HG03139 (cell line): ENCODE data around the gene CAPN13.

Experiments used
- ATAC-seq: cut with Tn5 transposase; IDR thresholded peaks from one replicate; pipeline ENCODE4 v1.9.1; 2021; ENCODE audit not compliant: unreplicated experiment

Gene CAPN13

GRCh38 chr2:30807249-30807648, at the start of gene CAPN13:
CAPN13 (minus strand) TSS chr2:30807446; CDS start chr2:30787325, 20,121 bp downstream.
- no peak for ATAC-seq

GRCh38 chr2:30847841-30848240, 40.6 kb upstream of the CAPN13 start:
- ATAC-seq: no peak

GRCh38 chr2:30847329-30847728, 40.1 kb upstream of the CAPN13 start:
- no peak for ATAC-seq

- no peak for ATAC-seq
Observed at GRCh38 chr2:30828586-30828985, 21.3 kb upstream of the CAPN13 start.

GRCh38 chr2:30826916-30827315, 19.7 kb upstream of the CAPN13 start:
- ATAC-seq: no peak

GRCh38 chr2:30826481-30826880, 19.2 kb upstream of the CAPN13 start:
- no peak for ATAC-seq

- ATAC-seq: no peak
Observed at GRCh38 chr2:30823452-30823851, 16.2 kb upstream of the CAPN13 start.

- ATAC-seq: no peak
Observed at GRCh38 chr2:30821960-30822359, 14.7 kb upstream of the CAPN13 start.

GRCh38 chr2:30820381-30821055, 13.3 kb upstream of the CAPN13 start:
- no peak for ATAC-seq

GRCh38 chr2:30809938-30810337, 2.7 kb upstream of the CAPN13 start:
- ATAC-seq: no peak

GRCh38 chr2:30808695-30809094, 1.4 kb upstream of the CAPN13 start:
- no peak for ATAC-seq

- no peak for ATAC-seq
Observed at GRCh38 chr2:30803281-30803680, 4.0 kb downstream of the CAPN13 start.

GRCh38 chr2:30802611-30803010, 4.6 kb downstream of the CAPN13 start:
- ATAC-seq: no peak

- ATAC-seq: no peak
Observed at GRCh38 chr2:30801821-30802455, 5.3 kb downstream of the CAPN13 start.

GRCh38 chr2:30800159-30800558, 7.1 kb downstream of the CAPN13 start:
- ATAC-seq: no peak

GRCh38 chr2:30799366-30799765, 7.9 kb downstream of the CAPN13 start:
- no peak for ATAC-seq

GRCh38 chr2:30798536-30798991, 8.7 kb downstream of the CAPN13 start:
- ATAC-seq: no peak

- ATAC-seq: no peak
Observed at GRCh38 chr2:30797381-30798015, 9.7 kb downstream of the CAPN13 start.

GRCh38 chr2:30796699-30797098, 10.5 kb downstream of the CAPN13 start:
- no peak for ATAC-seq

GRCh38 chr2:30792521-30792920, 14.7 kb downstream of the CAPN13 start:
- no peak for ATAC-seq

GRCh38 chr2:30790879-30791278, 16.4 kb downstream of the CAPN13 start:
- no peak for ATAC-seq

GRCh38 chr2:30789670-30790210, 17.5 kb downstream of the CAPN13 start:
- no peak for ATAC-seq
